HG03442 (cell line): Measurements from ENCODE around the gene RNF43.
"Not testable (repeated sequence)": the region's sequence is repeated elsewhere in the genome, so short reads cannot be mapped to it uniquely, and the experiment has no call there.

ENCODE experiments used
- ATAC-seq: cut with Tn5 transposase; IDR thresholded peaks from one replicate; pipeline ENCODE4 v1.9.1; 2021; ENCODE audit warnings: mild to moderate bottlenecking, moderate library complexity; ENCODE audit not compliant: unreplicated experiment

RNF43 gene

DNA sequence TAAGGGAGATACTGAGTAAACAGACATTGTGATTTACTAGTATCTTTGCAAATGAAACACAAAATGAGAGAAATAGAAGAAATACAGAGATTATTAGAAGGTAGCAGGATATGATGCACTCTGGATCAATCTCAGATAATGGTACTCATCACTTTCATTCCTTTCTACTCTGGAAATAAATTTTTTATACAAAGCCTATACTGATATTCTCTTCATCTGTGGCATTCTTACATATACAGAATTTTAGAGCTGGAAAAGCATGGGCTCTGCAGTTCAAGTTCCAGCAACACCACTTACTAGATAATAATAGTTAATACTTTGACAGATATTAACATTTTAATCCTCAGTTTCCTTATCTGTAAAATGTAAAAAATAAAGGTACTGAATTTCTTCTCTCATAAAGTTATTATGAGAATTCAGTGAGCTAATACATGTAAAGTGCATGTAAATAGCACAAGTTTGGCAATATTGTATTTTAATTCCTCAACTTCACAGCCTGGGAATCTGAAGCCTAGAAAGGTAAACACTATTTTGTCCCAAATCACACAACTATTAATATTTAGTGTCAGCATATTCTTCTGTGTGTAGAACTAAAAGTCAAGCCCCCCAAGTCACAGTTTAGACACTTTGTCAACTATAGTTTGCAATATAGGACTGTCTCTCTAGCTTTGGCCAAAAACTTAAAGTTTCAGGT is 6.5 kb downstream of the RNF43 start:
- ATAC-seq: no peak

DNA sequence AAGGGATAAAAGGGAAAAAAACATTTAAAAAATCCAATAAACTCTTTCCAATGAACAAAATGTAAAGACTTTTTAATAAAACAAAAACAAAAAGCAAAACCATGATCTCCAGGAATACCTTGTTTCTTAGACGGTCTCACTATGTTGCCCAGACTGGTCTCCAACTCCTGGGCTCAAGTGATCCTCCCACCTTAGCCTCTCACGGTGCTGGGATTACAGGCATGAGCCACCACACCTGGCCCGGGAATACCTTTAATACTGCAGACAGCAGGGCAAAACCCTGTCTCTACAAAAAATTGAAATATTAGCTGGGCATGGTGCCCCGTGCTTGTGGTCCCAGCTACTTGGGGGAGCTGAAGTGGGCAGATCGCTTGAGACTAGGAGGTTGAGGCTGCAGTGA is 7.9 kb downstream of the RNF43 start:
- ATAC-seq: no peak

DNA sequence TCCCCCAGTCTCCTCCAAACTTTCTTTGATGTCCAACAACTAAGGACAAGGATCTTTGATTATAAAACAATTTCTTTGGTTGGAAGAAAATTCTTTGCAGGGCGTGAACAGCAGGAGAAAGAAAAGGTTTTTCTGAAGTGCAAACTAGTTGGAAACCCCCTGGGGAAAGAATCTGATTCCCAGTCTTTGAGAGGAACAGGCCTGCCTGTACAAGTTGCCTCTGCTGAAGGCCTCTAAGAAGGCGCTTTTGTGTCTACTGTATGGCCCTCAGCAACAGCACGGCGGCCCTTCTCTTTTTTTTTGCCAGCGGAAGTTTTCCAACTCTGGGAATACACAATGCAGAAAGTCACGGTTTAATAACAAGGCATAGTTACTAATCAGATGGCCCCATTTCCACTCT is 14.0 kb downstream of the RNF43 start:
- no peak for ATAC-seq

DNA sequence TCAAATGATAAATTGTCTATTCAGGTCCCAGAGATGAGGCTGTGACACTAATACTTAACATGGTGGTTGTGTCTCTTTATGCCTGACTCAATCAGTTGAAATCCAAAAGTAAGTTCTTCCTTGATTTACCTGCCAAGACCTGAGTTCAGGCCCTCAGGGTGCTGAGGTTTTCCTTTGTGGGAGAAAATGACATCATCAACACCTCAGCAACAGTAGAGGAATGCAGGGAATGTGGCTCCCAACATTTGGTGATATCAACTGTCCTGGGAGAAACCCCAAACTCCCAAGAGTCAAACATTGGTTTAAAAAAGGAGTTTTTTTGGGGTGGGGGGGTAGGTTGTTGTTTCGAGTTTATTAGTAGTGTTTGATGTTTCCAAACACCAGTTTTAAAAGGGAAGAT is 14.7 kb downstream of the RNF43 start:
- no peak for ATAC-seq

DNA sequence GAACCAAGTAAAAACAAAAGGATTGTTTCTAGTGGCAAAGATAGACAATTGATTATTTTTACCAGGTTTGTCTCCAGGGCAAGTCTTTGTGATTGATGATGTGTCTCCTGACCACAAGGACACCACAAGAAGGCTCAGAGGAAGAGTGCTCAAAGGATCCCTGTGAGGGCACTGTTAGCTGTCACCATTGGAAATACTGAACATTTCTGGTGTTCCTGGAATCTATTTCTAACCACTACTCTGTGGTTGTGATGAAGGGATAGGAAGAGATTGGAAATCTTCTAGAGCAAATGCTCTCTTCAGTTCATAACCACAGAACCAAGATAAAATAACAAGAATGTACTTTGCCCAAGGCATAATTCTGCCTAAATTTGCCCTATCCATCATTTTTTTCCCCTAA is 15.3 kb downstream of the RNF43 start:
- ATAC-seq: no peak

DNA sequence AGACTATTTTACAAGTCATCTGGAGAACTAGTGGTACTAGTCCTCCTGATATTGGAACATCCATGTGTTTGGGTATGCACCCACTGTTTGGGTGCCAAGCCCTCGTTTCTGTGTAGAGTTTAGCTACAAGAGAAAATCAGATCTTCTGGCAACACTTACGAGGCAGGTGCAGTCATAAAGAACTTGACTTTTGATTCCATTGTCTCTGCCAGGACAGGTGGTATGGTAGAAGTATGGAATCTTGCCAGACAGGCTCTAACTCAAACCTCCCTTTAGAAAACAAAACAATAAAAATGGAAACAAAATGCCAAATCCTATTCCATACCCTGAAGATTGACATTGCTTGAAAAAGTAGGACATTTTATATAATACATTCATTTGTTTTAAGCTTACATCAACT is 16.0 kb downstream of the RNF43 start:
- no peak for ATAC-seq

DNA sequence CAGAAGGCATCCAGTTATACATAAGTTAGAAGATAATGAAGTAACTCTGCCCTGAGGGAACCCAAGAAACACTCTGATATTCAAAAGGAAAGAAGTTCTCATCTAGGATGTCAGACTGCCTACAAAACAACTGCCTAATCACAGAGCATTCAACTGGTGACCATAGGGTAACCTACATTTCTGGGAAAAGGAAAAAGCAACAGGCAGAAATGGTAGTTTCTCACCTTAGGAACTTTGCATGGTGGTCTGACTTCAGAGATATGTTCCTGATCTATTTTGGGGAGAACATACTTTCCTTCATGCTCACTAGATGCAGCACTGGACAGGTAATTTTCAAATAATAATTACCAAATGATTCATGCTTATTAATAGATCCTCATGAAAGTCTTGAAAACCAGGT is 16.5 kb downstream of the RNF43 start:
- no peak for ATAC-seq

DNA sequence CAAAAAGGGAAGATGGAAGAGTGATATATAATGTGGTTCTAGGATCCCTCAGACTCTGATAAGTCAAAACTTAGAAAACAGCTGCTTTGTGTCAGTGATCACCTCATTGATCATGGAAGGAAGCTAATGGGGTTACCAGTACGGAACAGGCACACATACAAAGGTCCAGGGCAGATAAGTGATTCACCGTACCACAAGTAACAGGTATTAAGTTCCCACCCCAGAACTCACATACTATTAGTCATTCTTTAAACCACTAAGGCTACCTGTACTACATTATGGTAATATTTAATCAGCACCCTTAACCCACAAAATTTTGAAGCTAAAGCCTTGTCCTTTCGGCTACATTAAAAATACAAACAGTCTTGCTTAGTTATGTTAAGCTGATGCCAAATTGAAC is 17.4 kb downstream of the RNF43 start:
- ATAC-seq: no peak

DNA sequence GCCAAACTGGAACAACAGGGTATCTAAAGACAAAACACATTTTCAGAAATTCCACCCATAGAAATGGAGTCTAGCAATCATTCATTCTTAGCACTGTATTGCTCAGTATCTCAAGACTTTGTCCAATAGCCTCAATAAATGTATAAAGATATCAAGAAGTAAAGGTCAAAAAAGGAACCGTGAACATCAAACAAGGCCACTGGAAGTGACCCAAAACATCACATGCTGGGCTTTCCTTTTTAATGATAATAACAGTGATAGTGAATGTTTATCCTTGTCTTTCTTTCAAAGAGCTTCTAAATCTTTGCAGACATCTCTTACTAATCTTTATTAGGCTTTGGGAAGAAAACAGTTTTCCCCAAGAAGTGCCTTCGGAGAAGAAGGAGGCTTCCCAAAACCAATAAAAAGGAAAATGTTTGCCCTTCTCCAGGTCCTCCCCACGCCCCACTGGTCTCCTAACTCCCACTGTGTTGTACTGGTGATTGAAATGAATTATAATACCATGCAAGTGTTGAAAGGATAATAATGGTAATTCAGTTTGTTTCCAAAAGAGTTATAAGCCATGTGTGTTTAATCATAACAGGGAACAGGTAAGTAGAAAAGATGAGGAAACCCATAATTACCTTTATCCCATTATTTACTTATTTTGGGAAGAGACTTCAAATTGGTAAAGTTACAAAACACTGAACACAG is 18.6 kb downstream of the RNF43 start:
- no peak for ATAC-seq

DNA sequence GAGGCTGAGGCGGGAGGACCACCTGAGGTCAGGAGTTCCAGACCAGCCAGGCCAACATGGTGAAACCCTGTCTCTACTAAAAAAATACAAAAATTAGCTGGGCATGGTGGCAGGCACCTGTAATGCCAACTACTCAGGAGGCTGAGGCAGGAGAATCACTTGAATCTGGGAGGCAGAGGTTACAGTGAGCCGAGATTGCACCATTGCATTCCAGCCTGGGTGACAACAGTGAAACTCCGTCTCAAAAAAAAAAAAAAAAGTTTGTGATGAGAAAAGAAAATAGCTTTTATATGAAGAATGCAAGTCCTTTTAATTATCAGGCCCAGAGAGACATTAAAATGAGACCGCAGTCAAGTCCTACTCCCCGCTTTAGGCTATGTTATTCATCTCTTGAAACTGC is 19.9 kb downstream of the RNF43 start:
- not testable (repeated sequence) for ATAC-seq

DNA sequence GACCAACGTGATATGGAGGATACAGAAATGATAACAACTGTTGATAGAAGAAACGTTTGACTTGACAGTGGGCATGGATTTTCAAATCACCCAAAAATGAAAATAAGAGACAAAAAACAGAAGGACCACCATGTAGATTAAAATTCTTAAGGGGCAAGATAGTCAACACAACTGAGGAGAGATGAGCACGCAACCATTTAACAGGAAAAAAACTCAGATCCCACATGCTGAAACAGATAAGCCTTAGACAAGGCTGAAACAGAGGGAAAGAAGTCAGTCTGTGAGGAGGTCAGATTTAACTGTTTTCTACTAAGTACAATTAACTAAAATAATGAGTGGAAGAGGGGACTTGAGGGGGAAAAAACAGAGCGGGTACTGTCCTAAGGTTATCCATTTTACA is 21.2 kb downstream of the RNF43 start:
- ATAC-seq: no peak

DNA sequence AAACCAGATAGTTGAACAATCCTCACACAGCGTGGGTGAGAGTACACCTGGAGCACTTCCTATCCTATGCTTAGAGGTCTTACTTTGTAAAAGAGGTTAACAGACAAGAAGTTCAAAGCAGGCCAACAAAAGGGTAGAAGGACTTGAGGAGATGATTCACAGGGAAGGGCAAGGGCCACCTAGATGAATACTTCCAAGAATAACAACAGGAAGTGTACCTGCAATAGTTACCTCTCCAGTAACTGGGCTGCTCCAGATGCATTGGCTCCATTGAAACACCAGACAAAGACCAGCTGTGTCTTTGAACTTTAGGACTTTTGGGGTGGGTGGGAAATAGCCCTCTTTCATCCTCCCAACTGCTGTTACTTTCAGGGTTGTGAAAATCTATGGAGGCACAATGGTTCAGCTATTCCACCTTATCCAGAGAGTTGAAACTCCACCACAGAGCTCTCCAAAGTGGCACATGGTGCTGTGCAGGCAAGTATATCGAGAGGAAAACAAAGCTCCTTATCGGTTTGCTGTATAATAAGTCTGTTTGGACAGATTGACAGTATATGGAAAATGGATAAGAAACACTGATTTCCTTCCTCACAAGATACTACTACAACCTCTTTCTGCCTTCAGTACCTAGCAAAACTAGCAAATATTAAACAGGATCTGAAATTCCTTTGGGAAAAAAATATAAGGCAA is 22.7 kb downstream of the RNF43 start:
- ATAC-seq: no peak

DNA sequence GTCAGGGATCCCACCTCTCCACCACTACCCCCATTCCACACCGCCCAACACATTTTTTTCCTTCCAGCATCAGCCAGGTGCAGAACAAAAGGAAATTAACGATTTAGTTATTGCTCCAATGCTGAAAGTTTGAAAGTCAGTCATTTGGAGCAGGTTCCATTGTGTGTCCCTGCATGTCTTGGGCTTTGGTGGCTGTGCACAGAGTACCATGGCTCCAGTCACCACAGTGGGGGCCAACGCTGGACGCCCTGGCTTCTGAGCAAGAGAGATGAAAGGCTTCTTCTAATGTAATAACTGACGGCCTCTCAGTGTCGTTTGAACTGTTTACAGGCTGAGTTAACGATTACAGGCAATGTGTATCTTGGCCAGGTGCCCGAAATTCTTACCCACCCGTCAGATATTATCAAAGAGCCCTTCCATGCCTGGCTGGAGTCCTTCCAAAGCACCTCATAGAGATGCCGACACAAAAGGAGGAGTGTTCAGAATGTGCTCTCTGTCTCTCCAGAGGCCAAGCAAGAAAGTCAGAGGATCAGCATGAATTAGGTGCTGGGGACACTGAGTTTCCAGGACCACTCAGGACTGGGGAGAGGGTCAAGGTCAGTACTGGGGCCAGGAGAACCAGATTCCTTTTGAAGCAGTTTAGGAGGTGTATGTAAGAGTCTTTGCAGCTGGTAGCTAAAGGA is 25.9 kb downstream of the RNF43 start:
- no peak for ATAC-seq

DNA sequence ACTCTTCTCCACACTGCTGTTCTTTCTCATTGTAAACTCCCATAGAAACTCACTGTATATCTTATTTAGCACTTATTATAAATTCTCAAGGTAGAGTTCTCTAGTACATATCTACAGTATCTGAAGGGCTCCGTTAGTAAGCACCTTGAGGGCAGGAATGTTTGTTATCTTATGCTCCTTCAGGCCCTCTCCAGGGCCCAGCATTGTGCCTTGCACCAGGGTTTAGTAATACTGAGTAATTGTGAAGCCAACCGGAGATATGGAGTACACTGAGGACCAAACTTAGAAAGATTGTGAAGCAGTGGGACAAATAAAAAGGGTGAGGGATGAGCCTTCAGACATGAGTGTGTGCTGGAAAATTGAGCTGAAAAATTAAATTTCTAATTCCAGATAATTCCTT is 26.4 kb downstream of the RNF43 start:
- ATAC-seq: no peak

DNA sequence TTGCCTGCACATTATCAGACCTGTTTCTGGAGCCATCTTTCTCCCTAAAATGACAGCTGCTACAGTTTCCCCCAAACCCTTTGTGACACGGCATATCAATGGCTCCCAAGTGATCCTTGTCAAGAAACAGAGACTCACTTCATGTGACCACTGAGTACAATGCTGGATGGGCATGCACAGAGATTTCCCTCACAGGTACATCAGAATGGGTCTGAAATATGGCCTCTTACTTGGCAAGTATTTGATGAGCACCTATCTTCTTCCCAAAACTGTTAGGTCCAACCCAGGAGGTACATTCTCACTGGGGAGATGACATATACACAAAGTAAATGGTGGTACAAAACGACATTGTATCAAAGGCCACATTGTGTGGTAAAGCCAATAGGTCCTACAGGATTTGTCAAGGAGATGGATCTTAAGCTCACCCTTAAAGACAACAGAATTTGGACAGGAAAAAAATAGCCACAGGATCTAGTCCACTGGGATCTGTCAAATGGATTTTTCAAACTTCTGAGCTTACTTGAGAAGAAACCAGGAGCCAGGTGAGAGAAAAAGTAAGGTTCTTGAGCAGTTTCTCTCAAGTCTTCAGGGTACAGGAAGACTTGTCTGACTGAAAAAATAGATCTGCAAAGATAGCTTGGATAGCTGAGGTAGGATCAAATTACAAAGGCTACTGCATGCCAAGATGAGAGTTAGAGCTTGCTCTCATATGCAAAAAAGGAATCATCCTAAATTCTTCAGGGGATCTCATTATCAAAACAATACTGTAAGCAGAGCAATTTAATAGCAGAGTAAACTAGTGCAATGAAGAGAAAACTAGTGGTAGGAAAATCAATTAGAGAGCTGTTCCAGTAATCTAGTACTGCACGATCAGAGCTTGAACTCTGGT is 28.8 kb downstream of the RNF43 start:
- ATAC-seq: no peak

DNA sequence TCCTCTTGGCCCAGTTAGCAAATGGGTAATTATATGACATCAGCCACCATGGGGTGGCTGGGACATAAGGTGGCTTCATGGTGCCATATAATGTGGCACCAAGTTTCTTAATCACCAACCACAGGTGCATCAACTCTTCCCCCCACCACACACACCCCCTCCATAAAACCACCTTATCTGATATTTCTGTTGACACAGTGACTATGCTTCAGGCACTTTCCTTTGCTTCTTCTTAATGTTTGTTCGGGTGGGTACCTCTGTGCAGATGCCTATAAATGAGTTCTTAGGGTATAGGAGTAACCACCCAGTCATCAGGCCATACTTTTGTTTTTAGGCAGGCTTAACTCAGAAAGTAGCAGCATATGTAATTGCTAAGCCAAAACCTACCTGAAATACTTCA is 29.5 kb downstream of the RNF43 start:
- ATAC-seq: no peak

DNA sequence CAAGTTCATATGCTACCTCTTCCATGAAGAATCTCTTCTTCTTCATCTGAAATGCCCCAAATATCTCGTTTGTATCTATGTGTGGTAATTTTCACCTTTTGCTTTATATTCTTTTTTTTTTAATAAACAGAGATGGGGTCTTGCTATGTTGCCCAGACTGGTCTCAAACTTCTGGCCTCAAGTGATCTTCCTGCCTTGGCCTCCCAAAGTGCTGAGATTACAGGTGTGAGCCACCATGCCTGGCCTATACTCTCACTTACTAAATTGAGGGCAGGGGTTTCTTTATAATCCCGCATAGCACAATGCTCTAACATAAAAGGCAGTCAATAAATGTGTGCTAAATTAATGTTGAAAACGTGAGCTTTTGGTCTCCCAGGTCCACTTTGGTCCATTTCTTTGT is 30.6 kb downstream of the RNF43 start:
- ATAC-seq: no peak

DNA sequence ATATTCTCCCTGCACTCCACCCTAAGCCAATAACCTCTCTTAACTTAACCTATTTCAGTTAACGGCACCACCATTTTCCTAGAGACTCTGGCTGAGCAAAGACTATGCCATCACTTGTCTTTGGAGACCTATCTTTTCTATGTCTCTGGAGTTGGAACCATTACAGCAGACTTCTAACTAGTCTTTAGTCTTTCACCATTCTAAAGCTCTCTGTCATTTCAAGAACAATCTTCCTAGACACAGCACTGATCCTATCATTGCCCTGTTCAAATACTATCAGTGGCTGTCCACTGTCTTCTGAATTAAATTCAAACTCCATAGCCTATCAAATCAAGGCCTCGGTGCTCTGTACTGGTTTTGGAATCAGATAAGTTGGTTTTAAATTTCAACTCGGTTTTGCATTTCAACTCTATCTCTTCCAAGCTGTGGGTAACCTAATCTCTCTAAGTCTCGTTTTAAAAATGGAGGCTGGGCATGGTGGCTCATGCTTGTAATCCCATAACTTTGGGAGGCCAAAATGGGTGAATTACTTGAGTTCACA is 31.9 kb downstream of the RNF43 start:
- no peak for ATAC-seq

DNA sequence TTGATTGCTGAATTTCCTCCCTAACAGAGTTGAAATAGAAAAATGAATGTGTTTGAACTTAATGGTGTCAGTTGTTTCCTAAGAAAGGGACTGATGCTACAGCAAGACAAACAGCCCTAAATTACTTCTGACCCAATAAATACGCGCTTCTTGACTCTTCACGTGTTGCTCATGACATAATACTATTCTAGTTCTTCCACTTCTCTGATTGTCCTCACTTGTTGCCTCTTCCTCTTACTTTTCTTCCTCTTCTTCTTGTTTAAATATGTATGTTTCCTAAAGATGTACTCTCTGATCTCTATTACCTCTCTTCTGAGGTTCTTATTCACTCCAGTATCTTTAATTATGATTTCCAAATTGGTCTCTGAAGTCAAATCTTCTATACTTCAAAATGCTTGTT is 32.4 kb downstream of the RNF43 start:
- ATAC-seq: no peak

DNA sequence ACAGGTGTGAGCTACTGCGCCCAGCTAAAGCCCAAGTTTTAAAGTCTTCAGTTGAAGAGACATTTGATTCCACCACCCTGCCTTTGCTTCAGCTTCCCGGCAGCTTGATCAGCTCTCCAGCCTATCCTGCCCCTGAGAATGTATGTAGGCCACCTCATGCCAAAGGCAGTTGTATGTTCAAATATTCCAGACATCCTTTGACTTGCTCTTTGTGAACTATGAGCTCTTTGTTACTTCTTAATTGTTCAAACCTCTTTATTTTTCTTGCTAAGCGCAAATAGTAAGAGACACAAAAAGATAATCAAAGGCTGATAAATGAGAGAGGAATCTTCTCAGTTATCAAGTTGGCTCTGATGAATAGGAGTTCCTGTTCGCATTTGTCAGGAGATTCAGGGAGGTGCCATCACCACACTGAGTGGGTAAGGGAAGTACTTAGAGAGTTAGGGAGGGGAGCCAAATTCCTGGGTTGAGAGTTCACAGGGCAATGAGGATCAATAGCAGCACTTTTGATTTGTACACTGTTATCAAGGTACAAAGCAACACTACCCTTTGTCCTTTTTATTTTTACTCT is 33.4 kb downstream of the RNF43 start:
- ATAC-seq: no peak
